GM10248 (cell line): ENCODE results near the gene SLC25A36.

Source experiments
- CTCF ChIA-PET: fragments of 300-600 bp; sonication (Branson Sonifier 250); formaldehyde crosslinking; extraction: SDS; loops from one replicate; lab custom pipeline; 2021; ENCODE audit warnings: antibody characterized with exemption; lab: Yijun Ruan, JAX
- POLR2A ChIA-PET: fragments of 350-650 bp; sonication (Branson Sonifier 250); formaldehyde crosslinking; extraction: SDS; loops from one replicate; lab custom pipeline; 2020; ENCODE audit warnings: antibody characterized with exemption; lab: Yijun Ruan, JAX
- DNase-seq: peaks from one replicate; pipeline ENCODE4 v3.0.0; 2012; ENCODE audit errors: extremely low spot score
- TF ChIP-seq, protein P1 (sequence below): IDR thresholded peaks from 2 replicates; pipeline ENCODE4 v1.5.1; 2012; ENCODE audit warnings: mild to moderate bottlenecking, low read depth; ENCODE audit errors: extremely low read depth, missing control alignments, control extremely low read depth

SLC25A36 gene

DNA sequence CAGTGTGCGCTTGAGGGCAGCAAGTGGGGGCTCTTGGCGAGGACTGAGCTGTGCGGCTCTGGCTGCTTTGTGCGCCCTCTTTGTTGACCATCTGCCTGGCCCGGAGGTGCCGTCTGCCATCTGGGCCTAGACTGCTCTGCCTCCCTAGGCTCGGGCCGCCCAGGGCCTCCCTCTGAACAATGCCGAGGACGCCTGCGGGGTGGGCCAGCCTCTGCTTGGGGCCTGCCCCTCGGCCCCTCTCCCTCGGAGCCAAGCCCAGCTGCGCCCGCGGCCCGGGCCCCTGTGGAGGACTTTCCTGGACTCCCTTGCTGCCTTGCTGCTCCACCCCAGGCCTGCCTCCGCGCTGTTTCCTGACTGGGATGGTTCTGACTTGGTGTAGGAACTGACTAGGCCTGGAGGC lies 77.6 kb downstream of the SLC25A36 start:
- no peak for DNase-seq
- TF ChIP-seq, protein P1, sequence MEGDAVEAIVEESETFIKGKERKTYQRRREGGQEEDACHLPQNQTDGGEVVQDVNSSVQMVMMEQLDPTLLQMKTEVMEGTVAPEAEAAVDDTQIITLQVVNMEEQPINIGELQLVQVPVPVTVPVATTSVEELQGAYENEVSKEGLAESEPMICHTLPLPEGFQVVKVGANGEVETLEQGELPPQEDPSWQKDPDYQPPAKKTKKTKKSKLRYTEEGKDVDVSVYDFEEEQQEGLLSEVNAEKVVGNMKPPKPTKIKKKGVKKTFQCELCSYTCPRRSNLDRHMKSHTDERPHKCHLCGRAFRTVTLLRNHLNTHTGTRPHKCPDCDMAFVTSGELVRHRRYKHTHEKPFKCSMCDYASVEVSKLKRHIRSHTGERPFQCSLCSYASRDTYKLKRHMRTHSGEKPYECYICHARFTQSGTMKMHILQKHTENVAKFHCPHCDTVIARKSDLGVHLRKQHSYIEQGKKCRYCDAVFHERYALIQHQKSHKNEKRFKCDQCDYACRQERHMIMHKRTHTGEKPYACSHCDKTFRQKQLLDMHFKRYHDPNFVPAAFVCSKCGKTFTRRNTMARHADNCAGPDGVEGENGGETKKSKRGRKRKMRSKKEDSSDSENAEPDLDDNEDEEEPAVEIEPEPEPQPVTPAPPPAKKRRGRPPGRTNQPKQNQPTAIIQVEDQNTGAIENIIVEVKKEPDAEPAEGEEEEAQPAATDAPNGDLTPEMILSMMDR: no peak
- CTCF ChIA-PET: interaction anchor here (1.5 to 13.1 kb wide), 2 partner anchors 10 to 21 kb away, joined by 4 to 67 read pairs; no protein-coding TSS in a partner anchor
- POLR2A ChIA-PET: no interaction called here

DNA sequence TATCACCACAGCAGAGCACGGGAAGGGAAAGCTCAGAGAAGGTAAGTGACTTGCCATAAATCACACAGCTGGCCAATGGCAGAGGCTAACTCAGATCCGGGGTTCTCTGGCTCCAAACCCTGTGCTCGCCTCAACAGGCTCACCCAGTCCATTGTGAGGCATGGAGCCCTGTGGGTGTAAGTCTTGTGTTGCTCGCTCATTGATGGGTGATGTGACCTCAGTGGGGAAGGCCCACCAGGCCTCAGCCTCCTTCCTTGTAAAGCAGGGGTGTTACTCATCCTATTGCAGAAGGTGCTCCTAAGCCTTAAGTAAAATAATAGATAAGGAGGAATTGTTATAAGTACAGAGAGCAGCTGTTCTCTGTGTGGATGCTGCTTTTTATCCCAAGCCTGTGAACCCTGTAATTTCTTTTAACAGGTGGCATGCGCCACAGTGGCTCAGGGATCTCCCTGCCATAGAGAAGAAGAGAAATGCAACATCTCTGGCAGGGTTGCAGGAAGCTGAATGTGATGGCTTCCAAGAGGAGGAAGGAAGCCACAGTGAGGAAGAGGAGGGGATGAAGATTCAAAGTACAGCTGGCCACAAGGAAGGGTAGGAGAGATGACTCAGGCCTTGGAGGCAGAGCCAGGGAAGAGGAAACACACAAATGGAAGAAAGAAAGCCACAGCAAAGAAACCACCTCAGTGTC lies 78.7 kb downstream of the SLC25A36 start:
- ChIA-PET POLR2A (no interaction called here), CTCF (interaction anchor here (1.1 to 1.5 kb wide), 2 partner anchors 8 to 11 kb away, joined by 3 to 4 read pairs; no protein-coding TSS in a partner anchor)
- TF ChIP-seq, protein P1: no peak
- no peak for DNase-seq

DNA sequence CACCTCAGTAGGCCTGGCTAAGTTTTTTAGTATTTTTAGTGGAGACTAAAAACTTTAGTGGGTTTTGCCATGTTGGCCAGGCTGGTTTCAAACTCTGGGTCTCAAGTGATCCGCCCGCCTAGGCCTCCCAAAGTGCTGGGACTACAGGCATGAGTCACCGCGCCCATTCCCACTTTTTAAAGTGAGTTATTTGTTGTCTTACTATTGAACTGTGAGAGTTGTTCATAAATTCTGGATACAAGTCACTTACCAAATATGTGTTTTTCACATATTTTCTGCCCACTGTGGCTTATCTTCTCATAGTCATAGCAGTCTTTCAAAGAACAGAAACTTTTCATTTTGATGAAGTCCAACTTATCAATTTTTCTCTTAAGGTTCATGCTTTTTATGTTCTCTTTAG lies 79.6 kb downstream of the SLC25A36 start:
- ChIA-PET POLR2A (no interaction called here), CTCF (no interaction called here)
- no peak for DNase-seq
- TF ChIP-seq, protein P1: no peak
